NT2/D1 (cell line): ENCODE data around the gene GLB1L.
A peak's percentile ranks its signal among the peaks of the same experiment; 100 is the strongest.

Experiments
- DNase-seq: peaks from one replicate; pipeline ENCODE4 v3.0.0-alpha.2; 2011; ENCODE audit warnings: low read depth, low spot score
- H3K27me3 ChIP-seq: 2 replicates; pipeline ENCODE4 v1.6.0; 2011; ENCODE audit warnings: mild to moderate bottlenecking; ENCODE audit not compliant: insufficient read length, insufficient read depth
- H3K36me3 ChIP-seq: 2 replicates; pipeline ENCODE4 v1.6.1; 2011; ENCODE audit warnings: mild to moderate bottlenecking, low read length, mixed read lengths; ENCODE audit not compliant: insufficient read depth, insufficient read length
- H3K4me1 ChIP-seq: 2 replicates; pipeline ENCODE4 v1.5.1; 2011; ENCODE audit not compliant: insufficient read depth, insufficient read length
- H3K4me3 ChIP-seq: 2 replicates; pipeline ENCODE4 v1.5.1; 2011; ENCODE audit warnings: low read depth; ENCODE audit not compliant: insufficient read length
- H3K9ac ChIP-seq: 2 replicates; pipeline ENCODE4 v1.6.0; 2011; ENCODE audit warnings: low read depth; ENCODE audit not compliant: insufficient read length
- H3K9me3 ChIP-seq: 2 replicates; pipeline ENCODE4 v1.5.1; 2011; ENCODE audit warnings: mild to moderate bottlenecking, low read length; ENCODE audit not compliant: insufficient read depth
- SUZ12 ChIP-seq: IDR thresholded peaks from 2 replicates; pipeline ENCODE4 v1.6.1; 2011; ENCODE audit not compliant: insufficient read length, insufficient read depth; ENCODE audit errors: extremely low read depth
- YY1 ChIP-seq: IDR thresholded peaks from 2 replicates; pipeline ENCODE4 v1.6.1; 2011; ENCODE audit not compliant: insufficient read length, insufficient read depth
- ZNF274 ChIP-seq: IDR thresholded peaks from 2 replicates; pipeline ENCODE4 v1.6.1; 2011; ENCODE audit warnings: mild to moderate bottlenecking, low read depth, low read length

The GLB1L gene

DNA sequence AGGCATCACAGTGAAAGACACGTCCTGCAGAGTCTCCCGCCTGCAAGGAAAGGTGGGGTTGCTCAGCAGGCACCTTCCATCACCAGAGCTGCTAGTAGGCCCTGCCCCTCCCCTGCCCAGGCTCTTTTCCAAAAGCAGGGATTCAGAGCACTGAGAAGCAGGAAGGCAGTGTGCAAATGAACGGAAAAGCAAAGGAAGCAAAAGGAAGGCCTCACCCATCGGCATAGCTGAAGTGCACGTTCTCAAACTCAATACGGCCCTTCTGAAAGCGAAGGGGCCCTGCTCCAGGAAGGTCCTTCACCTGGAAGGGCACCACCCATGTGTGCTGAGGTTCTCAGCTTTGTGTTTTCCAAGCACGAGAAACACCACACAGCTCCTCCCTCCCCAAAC is 32.2 kb downstream of the GLB1L start:
- Histone ChIP-seq H3K4me1 (peaks cover 10% of the 10 kb centered on the region), H3K9me3 (no peaks in the 10 kb centered on the region), H3K9ac (no peak overlapping the region), H3K27me3 (no peaks in the 10 kb centered on the region), H3K4me3 (no peak overlapping the region), H3K36me3 (peaks cover 87% of the 10 kb centered on the region)
- TF ChIP-seq YY1, result no peak
- no peak for TF ChIP-seq ZNF274
- no peak for TF ChIP-seq SUZ12
- DNase-seq, result no peak

DNA sequence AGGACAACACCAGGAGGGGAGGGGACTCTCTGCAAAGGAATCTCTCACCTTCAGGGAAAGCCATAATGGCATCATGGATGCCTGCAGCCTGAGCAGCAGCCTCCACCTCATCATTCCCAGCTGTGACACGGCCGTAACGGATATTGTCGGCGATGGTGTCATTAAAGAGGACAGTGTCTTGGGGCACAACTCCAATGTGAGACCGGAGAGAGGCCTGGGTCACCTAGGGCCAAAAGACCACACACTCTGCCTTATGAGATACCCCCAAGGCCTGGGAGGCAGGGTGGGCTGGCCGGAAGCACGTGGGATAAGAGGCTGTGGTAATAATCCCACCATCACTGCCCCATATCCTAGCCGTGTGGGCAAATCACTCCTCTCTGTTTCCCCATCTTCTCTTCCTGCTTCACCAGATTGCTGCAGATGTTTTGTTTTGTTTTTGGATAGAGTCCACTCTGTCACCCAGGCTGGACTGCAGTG is 34.3 kb downstream of the GLB1L start:
- DNase-seq, result no peak
- TF ChIP-seq SUZ12, result no peak
- TF ChIP-seq YY1, result no peak
- no peak for TF ChIP-seq ZNF274
- Histone ChIP-seq H3K9me3 (no peaks in the 10 kb centered on the region), H3K9ac (no peak overlapping the region), H3K27me3 (no peaks in the 10 kb centered on the region), H3K36me3 (peaks cover 78% of the 10 kb centered on the region), H3K4me1 (peaks cover 3% of the 10 kb centered on the region), H3K4me3 (no peak overlapping the region)

DNA sequence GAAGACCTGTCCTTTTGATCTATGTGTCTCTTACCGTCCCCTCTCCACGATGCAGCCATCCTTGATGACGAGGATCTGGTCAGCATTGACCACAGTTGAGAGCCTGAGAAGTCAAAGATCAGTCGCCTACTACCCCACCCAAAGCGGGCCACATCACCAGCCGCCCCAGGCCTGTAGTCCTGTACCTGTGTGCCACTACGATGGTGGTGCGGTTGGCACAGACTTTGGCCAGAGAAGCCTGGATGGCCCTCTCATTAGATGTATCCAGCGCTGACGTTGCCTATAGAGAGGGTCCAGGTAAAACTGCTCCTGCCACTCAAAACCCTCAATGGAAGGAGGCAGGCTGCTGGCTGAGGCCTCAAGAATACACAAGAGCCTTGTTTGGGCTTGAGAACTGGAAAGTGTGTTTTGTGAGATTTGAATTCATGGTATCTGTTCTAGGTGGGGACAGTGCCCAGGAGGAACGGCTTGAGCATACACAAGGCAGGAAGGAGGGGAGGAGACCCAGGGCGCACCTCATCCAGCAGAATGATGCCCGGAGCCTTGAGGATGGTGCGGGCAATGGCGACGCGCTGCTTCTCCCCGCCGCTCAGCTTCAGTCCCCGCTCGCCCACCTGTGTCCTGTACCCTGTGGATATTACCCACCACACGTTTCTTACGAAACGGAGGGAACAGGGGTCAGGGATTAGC is 34.9 kb downstream of the GLB1L start:
- no peak overlapping the region for H3K9ac ChIP-seq
- no peak for DNase-seq
- H3K9me3 ChIP-seq, result no peaks in the 10 kb centered on the region
- peaks cover 73% of the 10 kb centered on the region for H3K36me3 ChIP-seq
- peaks cover 3% of the 10 kb centered on the region for H3K4me1 ChIP-seq
- TF ChIP-seq YY1, result no peak
- H3K4me3 ChIP-seq, result no peak overlapping the region
- no peaks in the 10 kb centered on the region for H3K27me3 ChIP-seq

DNA sequence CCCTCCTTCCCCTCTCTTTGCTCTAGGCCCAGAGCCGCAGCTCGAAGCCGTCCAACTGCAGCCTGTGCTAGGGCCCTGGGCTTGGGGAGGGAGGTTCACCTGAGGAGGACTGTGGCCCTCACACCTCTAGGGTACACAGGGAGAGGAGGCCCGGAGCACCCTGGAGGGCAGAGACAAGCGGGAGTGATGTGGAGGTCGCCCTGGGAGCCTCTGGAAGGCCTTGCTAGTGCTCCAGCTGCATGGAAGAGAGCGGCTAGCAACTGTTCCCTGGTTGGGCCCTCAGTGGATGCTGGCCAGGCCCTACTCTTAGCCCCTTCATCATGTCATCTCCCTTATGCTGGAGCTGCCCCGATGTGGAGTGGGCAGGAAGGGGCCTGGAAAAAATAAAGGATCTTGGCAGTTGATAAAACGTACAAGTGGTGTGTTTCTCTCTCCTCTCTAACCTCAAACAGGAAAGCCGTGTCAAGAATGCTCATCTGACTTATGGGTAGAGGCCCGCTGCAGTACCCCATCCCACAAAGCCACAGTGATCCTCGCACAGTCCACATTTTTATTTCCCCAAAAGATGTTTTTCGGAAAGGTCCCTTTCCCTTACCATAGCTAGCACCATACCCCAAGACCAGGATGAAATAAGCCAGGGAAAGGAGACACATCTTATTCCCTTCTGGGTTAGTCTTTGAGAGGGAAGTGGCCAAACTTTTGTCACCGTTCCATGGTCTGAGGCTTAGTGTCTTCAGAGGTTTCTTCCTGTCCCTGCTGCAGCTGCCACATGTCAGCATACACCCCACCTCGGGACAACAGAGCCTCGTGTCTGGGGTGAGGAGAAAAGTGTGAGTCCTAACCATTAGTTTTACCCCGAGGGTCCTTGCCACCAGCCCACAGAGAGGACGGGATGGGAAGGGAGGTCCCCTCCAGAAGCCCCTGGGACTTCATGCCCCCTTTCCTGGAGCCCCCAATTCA is 35.7 kb downstream of the GLB1L start:
- DNase-seq, result no peak
- TF ChIP-seq ZNF274 (no peak), YY1 (no peak), SUZ12 (no peak)
- H3K27me3 ChIP-seq, result no peaks in the 10 kb centered on the region
- H3K4me1 ChIP-seq, result peaks cover 3% of the 10 kb centered on the region
- H3K9ac ChIP-seq, result no peak overlapping the region
- H3K9me3 ChIP-seq, result 0 out of 2 replicates have a peak, but pooled peaks cover 6% of the 10 kb centered on the region
- peaks cover 65% of the 10 kb centered on the region for H3K36me3 ChIP-seq
- H3K4me3 ChIP-seq, result no peak overlapping the region

DNA sequence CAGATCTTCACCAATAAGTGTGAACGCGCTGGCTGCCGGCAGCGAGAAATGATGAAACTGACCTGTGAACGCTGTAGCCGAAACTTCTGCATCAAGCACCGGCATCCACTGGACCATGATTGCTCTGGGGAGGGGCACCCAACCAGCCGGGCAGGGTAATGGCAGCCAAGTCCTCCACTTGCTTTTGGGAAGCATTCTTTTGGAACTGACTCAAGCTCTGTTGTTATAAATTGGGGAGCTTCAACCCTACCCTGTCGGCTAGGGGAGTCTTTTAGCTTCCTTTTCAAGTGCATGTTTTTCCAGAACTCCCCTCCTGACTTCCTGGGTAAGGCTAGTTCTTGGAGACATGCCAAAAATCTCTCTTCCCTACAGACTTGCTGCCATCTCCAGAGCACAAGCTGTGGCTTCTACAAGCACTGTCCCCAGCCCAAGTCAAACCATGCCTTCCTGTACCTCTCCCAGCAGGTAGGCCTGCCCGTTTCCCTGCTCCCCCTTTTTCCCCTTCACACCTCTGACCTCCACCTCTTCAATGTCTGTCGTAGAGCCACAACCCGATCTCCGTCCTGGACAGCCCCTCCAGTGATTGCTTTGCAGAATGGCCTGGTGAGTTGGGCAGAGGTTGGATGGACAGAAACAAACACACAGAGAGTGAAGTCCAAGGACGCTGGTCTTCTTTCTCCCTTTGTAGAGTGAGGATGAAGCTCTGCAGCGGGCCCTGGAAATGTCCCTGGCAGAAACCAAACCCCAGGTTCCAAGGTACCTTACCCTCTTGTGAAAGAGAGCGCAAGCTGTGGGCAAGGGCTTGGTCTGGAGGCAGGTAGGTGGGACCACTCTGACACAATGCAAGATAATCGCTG is 37.1 kb downstream of the GLB1L start:
- H3K27me3 ChIP-seq, result no peaks in the 10 kb centered on the region
- no peak overlapping the region for H3K4me3 ChIP-seq
- peaks cover 3% of the 10 kb centered on the region for H3K4me1 ChIP-seq
- peaks cover 51% of the 10 kb centered on the region for H3K36me3 ChIP-seq
- H3K9ac ChIP-seq, result peak overlapping the region; percentile 88
- no peak for TF ChIP-seq ZNF274
- TF ChIP-seq SUZ12, result no peak
- no peak for TF ChIP-seq YY1
- H3K9me3 ChIP-seq, result 0 out of 2 replicates have a peak, but pooled peaks cover 9% of the 10 kb centered on the region
- DNase-seq, result no peak

DNA sequence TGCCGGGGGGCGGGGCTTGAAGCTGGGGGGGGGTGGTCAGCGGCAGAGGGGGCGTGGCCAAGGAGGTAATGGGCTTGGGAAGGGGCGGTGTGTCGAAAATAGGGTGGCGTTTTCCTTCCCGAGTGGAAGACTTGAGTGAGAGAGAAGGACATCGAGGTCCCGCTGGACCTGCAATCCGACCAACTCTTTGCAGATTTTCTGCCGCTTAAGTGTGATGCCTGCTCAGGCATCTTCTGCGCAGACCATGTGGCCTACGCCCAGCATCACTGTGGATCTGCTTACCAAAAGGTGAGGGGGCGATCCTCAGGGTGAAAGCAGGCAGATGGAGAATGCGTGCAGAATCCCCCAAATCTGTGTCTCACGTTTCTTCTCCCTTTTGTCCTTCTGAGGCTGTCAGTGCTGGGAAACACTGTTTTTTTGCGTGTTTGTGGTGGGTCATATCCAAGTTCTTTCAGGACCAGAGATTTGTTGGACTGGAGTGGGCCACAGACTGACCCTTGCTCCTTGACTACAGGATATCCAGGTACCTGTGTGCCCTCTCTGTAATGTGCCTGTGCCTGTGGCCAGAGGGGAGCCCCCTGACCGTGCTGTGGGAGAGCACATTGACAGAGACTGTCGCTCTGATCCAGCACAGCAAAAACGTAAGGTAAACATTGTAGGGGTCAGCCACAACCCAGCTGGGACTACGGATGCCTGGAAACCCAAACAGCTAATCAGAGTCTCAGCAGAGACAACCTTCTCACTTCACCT is 37.9 kb downstream of the GLB1L start:
- Histone ChIP-seq H3K27me3 (no peaks in the 10 kb centered on the region), H3K9me3 (0 out of 2 replicates have a peak, but pooled peaks cover 9% of the 10 kb centered on the region), H3K9ac (peak overlapping the region; percentile 88), H3K4me1 (peaks cover 3% of the 10 kb centered on the region), H3K4me3 (peak overlapping the region; percentile 41), H3K36me3 (peaks cover 43% of the 10 kb centered on the region)
- TF ChIP-seq ZNF274 (no peak), YY1 (no peak), SUZ12 (no peak)
- no peak for DNase-seq
